ENCODE results near the gene ABCC11. TPM values are rescaled to one million over a fixed set of nuclear protein-coding genes. Genes with fewer than 3 reads are reported as not detected.
A peak's percentile ranks its signal among the peaks of the same experiment; 100 is the strongest.

Gene ABCC11
- total and polyA plus RNA-seq, 2 of the 13 experiments (the other 11 are each of a cell fraction or from before 2014, with no cell fraction given), result 1.0 to 1.4 TPM

GRCh38 chr16:48247311-48247710, at the start of gene ABCC11 (continued):
- TF ChIP-seq GPN1 (CRISPR knock-in tag; IDR thresholded peaks at IDR 0.05; ENCODE audit: borderline replicate concordance), result no peak

GRCh38 chr16:48295488-48296281, 48.3 kb upstream of the ABCC11 start:
- BruUV-seq (replicated peaks), result no TSS peak
- H4K20me1 ChIP-seq (ENCODE audit: insufficient read depth, low read length), result no peaks in the 10 kb centered on the region
- DNase-seq (ENCODE audit: low spot score) (no peak), ATAC-seq (no peak), FAIRE-seq (no peak)
- no peak overlapping the region for H3K4me3 ChIP-seq (replicated peaks in 1 of 3; ENCODE audit: insufficient read depth in 1 of 3, low read depth in 2 of 3, low read length in 3 of 3)
- no peaks in the 10 kb centered on the region for H3K9me3 ChIP-seq (ENCODE audit: low read length)
- H2AFZ ChIP-seq (ENCODE audit: low read length), result no peak overlapping the region
- no peak overlapping the region for H3K4me2 ChIP-seq (ENCODE audit: low read depth, low read length)
- intact Hi-C loops (cut with micrococcal nuclease; ENCODE audit: unreplicated experiment) (no loop called here), in situ Hi-C loops (cut with HindIII; ENCODE audit: extremely low pct_ligation_motif_present, low pct_unique_long_range_greater_than_20kb) (no loop called here)
- 98% methylated on average over 1 of the region's 1 CpG for WGBS (ENCODE audit: low lambda C conversion rate)
- H3K36me3 ChIP-seq (replicated peaks in 1 of 2; ENCODE audit: control insufficient read depth in 1 of 2, insufficient read depth in 2 of 2, low read length in 2 of 2), result peaks cover 10 to 64% of the 10 kb centered on the region in 2 experiments
- peaks cover 15% of the 10 kb centered on the region for H3K4me1 ChIP-seq (ENCODE audit: insufficient read depth, low read length)
- H3K9ac ChIP-seq (ENCODE audit: insufficient read depth, low read depth, low read length), result no peak overlapping the region
- no peak overlapping the region for H3K27ac ChIP-seq (ENCODE audit: extremely low read length, insufficient read depth, low read length)
- POLR2A ChIA-PET, result no interaction called here
- H3K79me2 ChIP-seq (ENCODE audit: insufficient read depth, low read length), result no peaks in the 10 kb centered on the region
- TF ChIP-seq NR2F6 (IDR thresholded peaks at IDR 0.05) (0 out of 2 replicates have a peak, but pooled peaks have one; percentile 20), NR2F6 (CRISPR knock-in tag; IDR thresholded peaks at IDR 0.05) (no peak), ZNF687 (CRISPR knock-in tag; IDR thresholded peaks at IDR 0.05) (no peak), NFE2 (CRISPR knock-in tag; IDR thresholded peaks at IDR 0.05) (no peak)
- TF ChIP-seq, protein P1, sequence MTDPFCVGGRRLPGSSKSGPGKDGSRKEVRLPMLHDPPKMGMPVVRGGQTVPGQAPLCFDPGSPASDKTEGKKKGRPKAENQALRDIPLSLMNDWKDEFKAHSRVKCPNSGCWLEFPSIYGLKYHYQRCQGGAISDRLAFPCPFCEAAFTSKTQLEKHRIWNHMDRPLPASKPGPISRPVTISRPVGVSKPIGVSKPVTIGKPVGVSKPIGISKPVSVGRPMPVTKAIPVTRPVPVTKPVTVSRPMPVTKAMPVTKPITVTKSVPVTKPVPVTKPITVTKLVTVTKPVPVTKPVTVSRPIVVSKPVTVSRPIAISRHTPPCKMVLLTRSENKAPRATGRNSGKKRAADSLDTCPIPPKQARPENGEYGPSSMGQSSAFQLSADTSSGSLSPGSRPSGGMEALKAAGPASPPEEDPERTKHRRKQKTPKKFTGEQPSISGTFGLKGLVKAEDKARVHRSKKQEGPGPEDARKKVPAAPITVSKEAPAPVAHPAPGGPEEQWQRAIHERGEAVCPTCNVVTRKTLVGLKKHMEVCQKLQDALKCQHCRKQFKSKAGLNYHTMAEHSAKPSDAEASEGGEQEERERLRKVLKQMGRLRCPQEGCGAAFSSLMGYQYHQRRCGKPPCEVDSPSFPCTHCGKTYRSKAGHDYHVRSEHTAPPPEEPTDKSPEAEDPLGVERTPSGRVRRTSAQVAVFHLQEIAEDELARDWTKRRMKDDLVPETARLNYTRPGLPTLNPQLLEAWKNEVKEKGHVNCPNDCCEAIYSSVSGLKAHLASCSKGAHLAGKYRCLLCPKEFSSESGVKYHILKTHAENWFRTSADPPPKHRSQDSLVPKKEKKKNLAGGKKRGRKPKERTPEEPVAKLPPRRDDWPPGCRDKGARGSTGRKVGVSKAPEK (CRISPR knock-in tag; IDR thresholded peaks at IDR 0.05; ENCODE audit: borderline replicate concordance), result no peak
- CTCF ChIA-PET (ENCODE audit: low intra/inter-chr PET ratio, low total read pairs), result no interaction called here
- no peaks in the 10 kb centered on the region for H3K27me3 ChIP-seq (ENCODE audit: control insufficient read depth in 1 of 2, insufficient read depth in 2 of 2, low read length in 2 of 2)

Measured in HepG2 (cell line).